ENCODE data around the gene RNF151.

RNF151 gene

GRCh38 chr16:1978476-1979120 is 11.9 kb downstream of the RNF151 start:
- DNase-seq: no peak

GRCh38 chr16:1979271-1980029 is 12.8 kb downstream of the RNF151 start:
- no peak for DNase-seq

DNA sequence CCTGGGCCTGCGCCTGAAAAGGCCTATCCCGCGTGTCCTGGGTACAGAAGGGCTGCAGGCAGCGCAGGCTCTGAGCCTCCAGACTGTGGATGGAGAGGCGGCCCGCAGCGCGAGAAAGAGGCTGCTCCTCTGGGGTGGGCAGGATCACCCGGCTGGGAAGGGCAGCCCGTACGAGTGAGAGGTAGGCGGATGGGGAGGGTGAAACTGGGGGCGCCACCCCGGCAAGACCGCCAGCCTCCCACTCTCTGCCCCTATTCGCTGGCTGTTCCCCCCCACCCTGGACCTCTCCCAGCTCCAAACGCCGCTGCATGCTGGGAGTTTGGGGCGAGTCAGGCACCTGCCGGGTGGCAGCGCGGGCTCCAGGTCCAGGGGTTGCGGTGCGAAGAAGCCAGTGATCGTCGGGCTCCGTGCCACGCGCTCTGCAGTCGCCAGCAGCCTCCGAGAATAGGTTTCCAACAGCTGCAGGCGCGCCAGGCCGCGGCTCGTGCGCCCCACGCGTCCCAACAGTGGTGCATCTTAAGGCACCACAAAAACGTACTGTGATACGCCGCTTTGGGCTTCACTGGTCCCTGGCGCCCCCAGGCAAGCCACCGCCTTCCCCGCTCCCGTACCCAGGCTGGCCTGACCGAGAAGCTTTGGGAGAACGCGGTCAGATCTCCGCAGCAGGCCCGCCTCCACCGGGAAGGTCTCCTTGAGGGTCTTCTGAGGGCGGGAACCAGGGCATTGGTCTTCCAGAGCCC is 13.5 kb downstream of the RNF151 start:
- DNase-seq: no peak

GRCh38 chr16:1980770-1981087 is 14.1 kb downstream of the RNF151 start:
- no peak for DNase-seq

DNA sequence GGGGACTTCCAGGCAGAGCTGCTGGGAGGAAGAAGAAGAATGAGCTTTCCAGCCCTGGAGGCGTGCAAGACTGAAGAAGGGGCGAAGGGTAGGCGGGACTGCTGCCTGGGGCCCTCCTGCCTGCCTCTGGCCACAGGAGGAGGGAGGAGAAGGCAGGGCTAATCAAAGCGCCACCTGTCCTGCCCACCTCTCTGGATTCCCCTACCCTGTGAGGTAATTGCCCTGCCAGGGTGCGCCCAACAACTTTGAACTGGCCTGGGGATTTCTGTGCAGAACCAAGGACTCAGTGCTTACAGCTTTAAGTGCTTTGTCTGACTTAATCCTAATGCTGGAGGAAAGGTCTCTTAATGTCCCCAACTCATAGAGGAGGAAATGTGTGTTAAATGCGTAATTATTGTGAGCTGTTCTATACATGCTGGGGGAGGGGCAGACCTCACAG is 14.8 kb downstream of the RNF151 start, which contains the start of gene NOXO1:
Gene NOXO1, minus strand, starts transcription at position 72 of the 439 bp plus-strand sequence. CDS start 290 bp downstream, outside the sequence.
- DNase-seq: no peak

DNA sequence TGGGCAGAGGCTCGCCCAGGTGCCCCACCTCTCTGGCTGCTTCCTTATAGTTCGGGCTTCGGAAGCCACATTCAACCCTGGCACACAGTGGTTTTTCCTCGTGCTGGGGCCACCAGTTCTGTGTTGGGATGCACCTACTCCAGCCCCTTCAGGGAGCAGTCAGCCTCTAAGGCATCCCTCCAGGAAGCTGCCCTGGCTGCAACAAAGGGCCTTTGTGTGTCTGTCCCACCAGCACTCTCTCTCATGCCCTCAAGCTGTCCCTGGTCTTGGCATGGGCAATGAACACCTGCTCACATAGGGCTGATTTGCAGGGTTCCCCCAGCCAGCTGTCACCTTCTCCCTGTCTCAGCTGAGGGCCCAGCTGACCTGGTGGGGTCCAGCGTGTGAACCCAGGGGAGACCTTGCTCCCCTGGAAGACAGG is 15.4 kb downstream of the RNF151 start:
- DNase-seq: no peak

GRCh38 chr16:1982991-1983543 is 16.4 kb downstream of the RNF151 start:
- no peak for DNase-seq

DNA sequence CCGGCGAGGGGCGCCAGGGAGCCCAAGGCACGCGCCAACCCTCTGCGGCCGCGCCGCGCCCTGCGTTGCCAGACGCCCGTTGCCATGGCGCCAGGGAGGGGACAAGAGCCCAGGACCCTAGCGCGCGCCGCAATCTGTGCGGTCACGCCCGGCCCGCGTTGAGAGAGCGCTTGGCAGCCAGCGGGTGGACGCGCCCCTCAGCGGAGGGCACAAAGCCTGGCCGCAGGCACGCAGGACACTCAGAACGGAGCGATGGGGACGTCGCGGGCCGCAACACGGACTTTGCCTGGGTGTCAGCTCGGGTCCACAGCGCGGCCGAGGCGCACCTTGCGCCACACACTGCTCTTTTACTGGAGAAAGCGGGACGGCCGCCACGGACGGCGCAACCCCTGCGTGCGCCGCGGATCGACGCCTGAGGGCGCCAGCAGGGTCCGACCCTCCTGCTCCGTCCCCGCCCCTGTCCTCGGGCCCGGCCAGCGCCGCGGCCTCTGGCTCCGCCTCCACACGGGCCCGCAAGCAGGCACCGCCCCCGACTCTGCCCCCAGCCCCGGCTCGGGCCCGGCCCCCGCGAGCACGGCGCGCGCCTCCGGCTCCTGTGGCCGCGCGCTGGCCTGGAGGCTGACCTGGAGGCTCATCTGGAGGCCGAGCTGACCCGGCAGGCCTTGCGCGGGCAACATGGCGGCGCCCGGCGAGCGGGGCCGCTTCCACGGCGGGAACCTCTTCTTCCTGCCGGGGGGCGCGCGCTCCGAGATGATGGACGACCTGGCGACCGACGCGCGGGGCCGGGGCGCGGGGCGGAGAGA is 17.1 kb downstream of the RNF151 start, which contains the start of gene GFER:
Gene GFER, plus strand, starts transcription at position 650 of the 803 bp plus-strand sequence. Its CDS starts 26 bp downstream, at position 676.
- peak; percentile 58 for DNase-seq

- no peak for DNase-seq
These were observed 17.9 kb downstream of the RNF151 start for GRCh38 chr16:1984347-1985225.

- DNase-seq: no peak
These were observed 19.0 kb downstream of the RNF151 start for GRCh38 chr16:1985466-1986150.

DNA sequence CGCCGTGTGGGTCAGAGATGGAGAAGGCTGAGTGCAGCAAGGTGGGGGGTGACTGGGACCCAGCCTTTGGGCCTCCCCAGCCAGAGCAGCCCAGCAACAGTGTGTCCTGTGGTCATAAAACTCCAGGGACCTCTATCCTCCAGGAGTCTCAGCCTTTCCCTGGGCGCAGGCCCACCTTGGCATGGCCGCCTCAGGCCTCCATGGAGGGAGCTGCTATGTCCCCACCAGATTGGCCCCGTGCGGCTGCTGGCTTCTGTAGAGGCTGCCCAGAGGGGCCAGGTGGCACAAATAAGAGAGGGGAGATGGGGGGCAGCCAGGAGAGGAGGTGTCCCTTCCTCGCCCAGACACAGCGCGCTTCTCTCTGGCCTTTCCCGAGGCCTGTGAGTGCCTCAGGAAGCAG is 20.5 kb downstream of the RNF151 start:
- DNase-seq: no peak

DNA sequence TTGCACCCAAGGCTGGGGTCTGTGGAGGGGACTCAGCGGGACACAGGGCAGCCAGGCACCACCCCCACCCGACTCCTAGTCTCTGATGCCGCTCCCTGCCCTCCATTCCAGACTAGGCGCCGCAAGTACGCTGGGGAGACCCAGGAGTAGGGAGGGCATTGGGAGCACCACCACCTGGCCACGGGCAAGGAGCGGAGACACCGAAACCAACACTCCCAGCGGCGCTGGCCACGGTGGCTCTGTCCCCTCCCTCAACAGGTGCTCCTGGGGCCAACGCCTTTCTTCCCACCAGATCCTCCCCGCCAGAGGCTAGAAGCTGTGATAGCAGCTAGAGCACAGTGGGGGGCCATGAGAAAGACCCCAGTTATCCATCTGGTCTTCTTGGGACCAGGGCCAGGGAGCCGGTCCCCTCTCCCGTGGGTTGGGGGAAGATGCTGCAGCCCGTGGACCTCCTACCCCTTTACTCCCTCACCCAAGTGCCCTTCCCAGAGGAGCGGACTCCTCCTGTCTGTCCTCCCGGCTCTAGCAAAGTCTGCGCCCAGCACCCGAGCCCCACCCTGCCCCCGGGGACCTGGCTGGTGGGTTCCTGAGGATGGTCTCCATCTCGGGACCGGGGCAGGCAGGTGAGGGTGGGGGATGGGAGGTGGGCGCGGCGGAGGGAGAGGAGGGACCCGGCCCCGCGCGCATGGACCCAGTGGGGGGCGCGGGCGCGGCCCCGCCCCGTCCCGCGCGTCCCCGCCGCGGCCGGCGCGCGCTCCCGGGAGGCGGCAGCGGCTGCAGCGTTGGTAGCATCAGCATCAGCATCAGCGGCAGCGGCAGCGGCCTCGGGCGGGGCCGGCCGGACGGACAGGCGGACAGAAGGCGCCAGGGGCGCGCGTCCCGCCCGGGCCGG is 22.8 kb downstream of the RNF151 start, which contains the start of gene SYNGR3:
Gene SYNGR3, plus strand, starts transcription at position 762 of the 892 bp plus-strand sequence. CDS start 133 bp downstream, outside the sequence.
- DNase-seq: no peak

DNA sequence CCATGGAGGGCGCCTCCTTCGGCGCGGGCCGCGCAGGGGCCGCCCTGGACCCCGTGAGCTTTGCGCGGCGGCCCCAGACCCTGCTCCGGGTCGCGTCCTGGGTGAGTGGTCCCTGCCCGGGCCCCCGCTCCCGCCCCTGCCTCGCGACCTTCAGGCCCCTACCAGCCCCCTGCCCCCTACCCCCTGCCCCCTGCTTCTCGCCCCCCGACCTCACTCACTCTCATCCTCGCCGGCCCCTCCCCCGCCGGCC is 23.4 kb downstream of the RNF151 start:
- DNase-seq: no peak

GRCh38 chr16:1990351-1991134 is 23.9 kb downstream of the RNF151 start:
- DNase-seq: peak; percentile 39

DNA sequence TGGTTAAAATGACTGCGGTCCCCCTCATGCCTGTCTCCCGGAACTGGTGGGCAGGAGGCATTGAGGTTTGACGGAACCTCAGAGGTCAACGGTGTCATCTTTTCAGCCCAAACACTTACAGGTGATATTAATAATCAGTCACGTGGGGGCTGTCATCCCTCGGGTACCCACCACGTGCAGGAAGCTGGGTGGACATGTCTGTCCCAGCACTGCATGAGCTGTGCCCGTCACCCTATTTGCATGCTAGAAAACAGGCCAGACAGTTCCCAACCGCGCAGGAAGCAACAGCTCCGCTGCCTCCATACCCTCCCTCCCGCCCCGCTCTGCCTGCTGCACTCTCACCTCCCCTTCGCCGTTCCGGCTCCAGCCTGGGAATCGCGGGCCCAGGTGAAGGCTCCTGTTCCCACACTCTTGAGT is 24.5 kb downstream of the RNF151 start:
- DNase-seq: no peak

DNA sequence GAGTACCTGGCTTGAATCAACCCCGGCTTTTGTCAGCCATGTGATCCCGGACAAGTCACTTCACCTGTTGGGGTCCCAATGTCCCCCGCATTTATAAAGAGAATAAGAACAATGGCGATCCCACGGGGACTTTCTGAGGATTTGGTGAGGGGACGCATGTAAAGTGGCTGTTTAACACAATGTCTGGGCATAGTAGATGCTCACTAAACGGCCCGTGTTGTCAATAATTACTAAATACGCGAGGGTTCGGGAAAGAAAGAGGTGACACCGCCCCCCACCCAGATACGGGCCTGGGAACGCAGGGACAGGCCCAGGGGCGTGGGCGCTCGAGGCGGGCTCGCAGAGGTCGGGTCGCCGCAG is 24.9 kb downstream of the RNF151 start:
- no peak for DNase-seq

DNA sequence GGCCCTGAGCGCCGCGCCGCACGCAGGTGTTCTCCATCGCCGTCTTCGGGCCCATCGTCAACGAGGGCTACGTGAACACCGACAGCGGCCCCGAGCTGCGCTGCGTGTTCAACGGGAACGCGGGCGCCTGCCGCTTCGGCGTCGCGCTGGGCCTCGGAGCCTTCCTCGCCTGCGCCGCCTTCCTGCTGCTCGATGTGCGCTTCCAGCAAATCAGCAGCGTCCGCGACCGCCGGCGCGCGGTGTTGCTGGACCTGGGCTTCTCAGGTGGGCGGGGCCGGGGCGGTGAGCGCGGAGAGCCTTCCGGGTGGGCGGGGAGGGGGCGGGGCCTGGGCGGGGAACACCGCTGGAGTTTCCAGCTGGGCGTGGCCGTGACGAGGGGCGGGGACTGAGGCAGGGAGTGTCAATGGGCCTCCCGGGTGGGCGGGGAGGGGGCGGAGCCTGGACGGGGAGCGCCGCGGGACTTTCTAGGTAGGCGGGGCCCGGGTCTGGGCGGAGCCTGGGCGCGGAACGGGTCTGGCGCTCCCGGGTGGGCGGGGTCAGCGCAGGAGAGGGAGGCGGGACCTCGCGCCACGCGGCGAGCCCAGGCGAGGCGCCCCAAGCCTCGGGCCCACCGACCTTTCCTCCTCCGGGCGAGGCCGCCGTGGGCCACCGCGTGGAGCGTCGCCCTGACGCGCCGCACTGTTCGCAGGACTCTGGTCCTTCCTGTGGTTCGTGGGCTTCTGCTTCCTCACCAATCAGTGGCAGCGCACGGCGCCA is 25.5 kb downstream of the RNF151 start:
- no peak for DNase-seq

GRCh38 chr16:1992704-1993317 is 26.2 kb downstream of the RNF151 start:
- no peak for DNase-seq
